Stimulated activated naive B cell treated with anti-CD40 and anti-IgM and Interleukin-4, amounts not matched to agents 10 μg/mL and 1 μg/mL and 100 μg/mL, for 72 hours (primary cell): ENCODE data around the gene SFXN4.
A peak's percentile ranks its signal among the peaks of the same experiment; 100 is the strongest.

Source experiments
- ATAC-seq, 2 donors: fragments of 150-1000 bp; cut with Tn5 transposase; replicated peaks; 2 replicates each; pipeline ENCODE4 v1.10.0; 2021; ENCODE audit warnings: moderate library complexity in 1 of 2
- DNase-seq: peaks from one replicate; pipeline ENCODE4 v3.0.0; 2021
- H3K27ac Mint-ChIP-seq: one replicate; pipeline ENCODE4 v1.8.0; 2022; ENCODE audit warnings: mild to moderate bottlenecking, mixed read lengths
- H3K27me3 Mint-ChIP-seq, 2 donors: one replicate each; pipeline ENCODE4 v1.8.0; 2022; ENCODE audit warnings: mixed read lengths in 2 of 2
- H3K36me3 Mint-ChIP-seq, 2 donors: one replicate each; pipeline ENCODE4 v1.8.0; 2022; ENCODE audit warnings: mixed read lengths in 2 of 2, mild to moderate bottlenecking in 1 of 2
- H3K4me1 Mint-ChIP-seq, 2 donors: one replicate each; pipeline ENCODE4 v1.8.0; 2022; ENCODE audit warnings: mixed read lengths in 2 of 2, mild to moderate bottlenecking in 1 of 2
- H3K4me3 Mint-ChIP-seq, 2 donors: one replicate each; pipeline ENCODE4 v1.8.0; 2022; ENCODE audit warnings: mild to moderate bottlenecking in 2 of 2, mixed read lengths in 2 of 2, moderate library complexity in 1 of 2
- H3K9me3 Mint-ChIP-seq, 2 donors: one replicate each; pipeline ENCODE4 v1.8.0; 2022; ENCODE audit warnings: mixed read lengths in 2 of 2, mild to moderate bottlenecking in 1 of 2

SFXN4 gene, protein sequence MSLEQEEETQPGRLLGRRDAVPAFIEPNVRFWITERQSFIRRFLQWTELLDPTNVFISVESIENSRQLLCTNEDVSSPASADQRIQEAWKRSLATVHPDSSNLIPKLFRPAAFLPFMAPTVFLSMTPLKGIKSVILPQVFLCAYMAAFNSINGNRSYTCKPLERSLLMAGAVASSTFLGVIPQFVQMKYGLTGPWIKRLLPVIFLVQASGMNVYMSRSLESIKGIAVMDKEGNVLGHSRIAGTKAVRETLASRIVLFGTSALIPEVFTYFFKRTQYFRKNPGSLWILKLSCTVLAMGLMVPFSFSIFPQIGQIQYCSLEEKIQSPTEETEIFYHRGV

GRCh38 chr10:119165171-119166117 is at the start of gene SFXN4:
Gene SFXN4 (minus strand): TSS chr10:119165714. CDS start chr10:119165647, 67 bp downstream.
- Mint-ChIP-seq H3K36me3 (peaks cover 32 to 47% of the 10 kb centered on the region in 2 donors), H3K4me3 (peak within 1 kb of the TSS; percentile 93 to 95)

DNA sequence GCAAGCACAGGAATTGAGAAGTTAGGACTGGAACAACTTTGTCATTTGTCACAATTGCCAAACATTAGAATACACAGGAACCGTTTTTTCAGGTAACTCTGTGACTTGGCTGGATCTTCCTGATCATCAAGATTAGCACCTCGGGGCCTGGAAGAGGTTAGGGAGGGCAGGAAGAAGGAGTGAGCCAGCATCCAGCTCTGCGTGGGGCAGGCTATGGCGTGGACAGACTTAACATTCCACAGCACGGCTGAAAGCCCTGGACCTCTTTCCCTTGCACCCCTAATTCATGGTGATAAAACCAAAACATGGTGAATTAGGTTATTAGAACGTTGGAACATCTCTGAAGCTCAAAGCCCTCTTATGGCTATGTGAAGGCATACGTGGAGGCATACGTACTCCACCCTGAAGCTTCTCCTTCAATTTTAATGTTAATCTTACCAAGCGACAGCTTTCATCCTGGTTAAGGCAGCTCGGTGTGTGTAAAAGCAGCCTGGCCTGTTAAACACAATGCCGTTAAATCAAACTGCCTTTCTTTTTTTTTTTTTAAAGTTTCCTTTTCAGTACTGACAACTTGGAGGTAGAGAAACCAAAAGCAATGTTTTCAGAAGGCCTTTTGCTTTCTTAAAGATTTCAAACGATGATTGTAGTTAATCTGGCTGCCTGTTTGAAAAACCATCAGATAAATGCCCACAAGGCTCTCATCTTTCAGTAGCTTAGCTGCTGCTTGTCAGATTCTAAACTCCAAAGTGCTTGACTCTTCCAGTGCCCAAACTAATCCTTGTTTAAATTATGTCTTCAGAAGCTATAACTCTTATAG is 46.3 kb upstream of the SFXN4 start:
- Mint-ChIP-seq H3K36me3 (no peaks in the 10 kb centered on the region), H3K9me3 (no peaks in the 10 kb centered on the region), H3K27me3 (no peaks in the 10 kb centered on the region), H3K4me1 (peaks cover 31 to 65% of the 10 kb centered on the region in 2 donors), H3K27ac (peak overlapping the region; percentile 83), H3K4me3 (peak overlapping the region; percentile 41 to 70)
- no peak for ATAC-seq
- no peak for DNase-seq

More at GRCh38 chr10:119165171-119166117, at the start of gene SFXN4:
- peaks cover 16 to 30% of the 10 kb centered on the region in 2 donors for H3K4me1 Mint-ChIP-seq
- ATAC-seq (peak; percentile 92 to 95), DNase-seq (peak; percentile 78)
- no peaks in the 10 kb centered on the region for H3K27me3 Mint-ChIP-seq
- no peaks in the 10 kb centered on the region for H3K9me3 Mint-ChIP-seq
- peak within 1 kb of the TSS; percentile 97 for H3K27ac Mint-ChIP-seq

DNA sequence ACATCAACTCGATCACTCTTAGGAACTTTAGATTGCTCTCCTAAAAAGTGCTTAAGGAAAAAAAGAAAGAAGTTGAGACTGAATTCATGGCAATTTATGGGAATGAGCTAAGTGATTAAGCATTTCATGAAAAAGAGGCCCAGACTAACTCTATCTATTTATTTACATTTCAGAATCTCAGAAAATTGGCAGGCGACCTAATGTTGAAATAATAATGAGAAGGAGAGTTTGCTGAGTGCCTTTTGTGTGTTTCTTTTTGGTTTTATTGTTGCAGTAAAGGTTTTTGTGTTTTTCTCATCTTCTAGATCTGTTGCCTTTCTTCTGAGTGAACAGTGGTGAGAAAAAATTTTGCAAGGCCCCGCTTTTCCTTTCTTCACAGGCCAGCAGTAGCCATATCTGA is 45.7 kb upstream of the SFXN4 start:
- no peaks in the 10 kb centered on the region for H3K27me3 Mint-ChIP-seq
- peaks cover 35 to 70% of the 10 kb centered on the region in 2 donors for H3K4me1 Mint-ChIP-seq
- peak overlapping the region; percentile 41 to 70 for H3K4me3 Mint-ChIP-seq
- DNase-seq (no peak), ATAC-seq (no peak)
- H3K27ac Mint-ChIP-seq = no peak overlapping the region
- no peaks in the 10 kb centered on the region for H3K36me3 Mint-ChIP-seq
- H3K9me3 Mint-ChIP-seq = no peaks in the 10 kb centered on the region

GRCh38 chr10:119210633-119211032 is 45.1 kb upstream of the SFXN4 start:
- Mint-ChIP-seq H3K27ac (no peak overlapping the region), H3K27me3 (no peaks in the 10 kb centered on the region), H3K36me3 (no peaks in the 10 kb centered on the region), H3K4me1 (peaks cover 38 to 71% of the 10 kb centered on the region in 2 donors), H3K4me3 (no peak overlapping the region), H3K9me3 (no peaks in the 10 kb centered on the region)
- DNase-seq = no peak
- no peak for ATAC-seq

- ATAC-seq (no peak), DNase-seq (no peak)
- H3K27me3 Mint-ChIP-seq = no peaks in the 10 kb centered on the region
- H3K36me3 Mint-ChIP-seq = no peaks in the 10 kb centered on the region
- peaks cover 34 to 63% of the 10 kb centered on the region in 2 donors for H3K4me1 Mint-ChIP-seq
- H3K27ac Mint-ChIP-seq = peak overlapping the region; percentile 85
- peak overlapping the region; percentile 90 for H3K4me3 Mint-ChIP-seq
- H3K9me3 Mint-ChIP-seq = no peaks in the 10 kb centered on the region
Observed at GRCh38 chr10:119209736-119210355, 44.3 kb upstream of the SFXN4 start.

DNA sequence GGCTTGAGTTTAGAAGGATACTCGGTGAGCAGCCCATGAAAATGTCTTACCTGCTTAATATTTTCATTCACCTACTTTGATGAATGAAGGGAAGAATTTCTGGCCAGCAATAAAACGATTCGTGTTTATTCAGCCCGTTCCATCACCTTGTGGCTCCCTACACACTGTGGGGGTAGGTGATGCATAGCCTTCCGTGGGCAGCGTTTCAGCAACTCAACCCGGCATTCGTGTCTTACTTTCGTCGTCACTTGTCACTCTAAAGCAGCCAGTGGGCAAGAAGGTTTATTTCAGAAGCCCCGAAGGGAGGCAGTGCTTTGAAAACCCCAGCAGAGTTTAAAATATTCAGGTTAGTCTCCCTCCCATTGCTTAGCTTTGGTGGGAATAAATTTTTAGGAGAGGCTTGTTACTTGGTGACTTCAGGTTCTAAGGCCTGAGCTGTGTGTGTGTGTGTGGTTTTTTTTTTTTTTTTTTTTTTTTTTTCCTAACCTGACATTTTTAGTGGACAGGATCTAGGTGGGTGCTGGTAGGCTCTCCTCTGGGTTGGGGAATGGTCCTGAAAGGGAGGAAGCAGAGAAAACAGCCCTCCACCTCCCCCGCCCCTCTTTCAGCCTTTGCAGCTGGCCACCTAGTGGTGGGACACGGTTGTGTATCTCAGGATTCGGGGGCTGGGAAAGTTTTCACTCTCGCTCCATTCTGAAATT is 43.7 kb upstream of the SFXN4 start:
- ATAC-seq (peak; percentile 20 to 33), DNase-seq (peak; percentile 53)
- H3K4me3 Mint-ChIP-seq = peak overlapping the region; percentile 90
- H3K4me1 Mint-ChIP-seq = peaks cover 30 to 57% of the 10 kb centered on the region in 2 donors
- H3K9me3 Mint-ChIP-seq = no peaks in the 10 kb centered on the region
- H3K36me3 Mint-ChIP-seq = no peaks in the 10 kb centered on the region
- peak overlapping the region; percentile 85 for H3K27ac Mint-ChIP-seq
- no peaks in the 10 kb centered on the region for H3K27me3 Mint-ChIP-seq

DNA sequence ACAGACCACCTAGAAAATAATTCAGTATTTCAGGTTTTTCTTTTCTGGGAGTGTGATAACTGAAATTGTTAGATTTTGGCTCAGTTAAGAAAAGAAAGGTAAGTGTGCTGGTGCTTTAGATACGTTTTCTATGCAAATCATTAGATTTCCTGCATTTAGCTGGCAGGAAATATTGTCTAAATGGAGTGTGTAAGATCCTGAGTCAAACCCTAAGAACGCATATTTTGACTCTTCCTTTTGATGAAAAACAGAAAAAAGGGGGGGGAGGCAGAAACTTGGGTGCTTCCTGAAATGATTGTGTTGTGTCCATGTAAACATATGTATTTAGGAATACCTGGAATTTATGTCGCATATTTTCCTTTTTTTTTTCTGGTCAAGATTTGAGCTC is 43.0 kb upstream of the SFXN4 start:
- H3K27ac Mint-ChIP-seq = peak overlapping the region; percentile 85
- no peaks in the 10 kb centered on the region for H3K9me3 Mint-ChIP-seq
- peak overlapping the region; percentile 90 for H3K4me3 Mint-ChIP-seq
- DNase-seq (no peak), ATAC-seq (no peak)
- H3K36me3 Mint-ChIP-seq = no peaks in the 10 kb centered on the region
- H3K4me1 Mint-ChIP-seq = peaks cover 28 to 52% of the 10 kb centered on the region in 2 donors
- H3K27me3 Mint-ChIP-seq = no peaks in the 10 kb centered on the region

DNA sequence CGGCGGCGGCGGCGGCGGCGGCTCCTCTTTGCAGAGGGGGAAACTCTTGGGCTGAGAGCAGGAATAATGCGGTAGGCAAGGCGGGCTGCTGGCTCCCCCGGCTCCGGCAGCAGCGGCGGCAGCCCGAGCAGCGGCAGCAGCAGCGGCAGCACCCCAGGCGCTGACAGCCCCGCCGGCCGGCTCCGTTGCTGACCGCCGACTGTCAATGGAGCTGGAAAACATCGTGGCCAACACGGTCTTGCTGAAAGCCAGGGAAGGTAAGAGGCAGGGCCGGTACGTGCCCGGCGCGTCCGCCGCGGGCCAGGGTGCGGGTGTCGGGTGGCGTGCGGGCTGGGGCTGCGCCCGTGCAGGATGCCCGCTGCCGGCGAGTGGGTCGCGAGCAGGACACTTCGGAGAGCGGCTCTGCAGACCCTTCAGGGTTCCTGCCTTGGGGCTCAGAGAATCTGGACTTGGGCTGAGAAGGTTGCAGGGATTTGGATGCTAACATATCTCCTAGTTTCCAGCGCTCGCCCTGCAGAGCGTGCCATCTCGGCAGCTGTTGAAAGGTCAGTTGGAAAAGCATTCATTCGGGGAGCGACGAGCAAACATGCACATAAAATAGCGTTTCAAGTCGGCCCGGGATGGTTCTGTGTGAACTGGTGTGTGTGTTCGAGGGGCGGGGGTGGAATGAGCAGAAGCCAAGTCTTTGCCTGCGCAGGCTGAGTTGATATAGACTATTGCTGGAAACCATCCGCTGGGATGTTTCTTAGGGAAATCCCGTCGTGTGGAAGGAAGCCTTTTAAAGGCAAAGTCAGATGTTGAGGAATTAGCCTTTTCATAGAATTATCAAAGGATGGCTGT is 42.4 kb upstream of the SFXN4 start:
- Mint-ChIP-seq H3K4me3 (peak overlapping the region; percentile 90), H3K36me3 (no peaks in the 10 kb centered on the region), H3K27me3 (no peaks in the 10 kb centered on the region), H3K4me1 (peaks cover 28 to 50% of the 10 kb centered on the region in 2 donors), H3K27ac (peak overlapping the region; percentile 85), H3K9me3 (no peaks in the 10 kb centered on the region)
- ATAC-seq = peak; percentile 12 to 13
- peak; percentile 38 for DNase-seq

- peak; percentile 85 to 86 for ATAC-seq
- H3K4me3 Mint-ChIP-seq = peak within 1 kb of the TSS; percentile 90 to 97
- peaks cover 24 to 43% of the 10 kb centered on the region in 2 donors for H3K4me1 Mint-ChIP-seq
- peak within 1 kb of the TSS; percentile 98 for H3K27ac Mint-ChIP-seq
- DNase-seq = peak; percentile 97
- no peaks in the 10 kb centered on the region for H3K36me3 Mint-ChIP-seq
- H3K27me3 Mint-ChIP-seq = no peaks in the 10 kb centered on the region
- H3K9me3 Mint-ChIP-seq = no peaks in the 10 kb centered on the region
Observed at GRCh38 chr10:119207366-119207666, 41.8 kb upstream of the SFXN4 start, which contains the start of gene GRK5. Gene GRK5 (plus strand): TSS chr10:119207571. CDS start chr10:119207918, 347 bp downstream.

DNA sequence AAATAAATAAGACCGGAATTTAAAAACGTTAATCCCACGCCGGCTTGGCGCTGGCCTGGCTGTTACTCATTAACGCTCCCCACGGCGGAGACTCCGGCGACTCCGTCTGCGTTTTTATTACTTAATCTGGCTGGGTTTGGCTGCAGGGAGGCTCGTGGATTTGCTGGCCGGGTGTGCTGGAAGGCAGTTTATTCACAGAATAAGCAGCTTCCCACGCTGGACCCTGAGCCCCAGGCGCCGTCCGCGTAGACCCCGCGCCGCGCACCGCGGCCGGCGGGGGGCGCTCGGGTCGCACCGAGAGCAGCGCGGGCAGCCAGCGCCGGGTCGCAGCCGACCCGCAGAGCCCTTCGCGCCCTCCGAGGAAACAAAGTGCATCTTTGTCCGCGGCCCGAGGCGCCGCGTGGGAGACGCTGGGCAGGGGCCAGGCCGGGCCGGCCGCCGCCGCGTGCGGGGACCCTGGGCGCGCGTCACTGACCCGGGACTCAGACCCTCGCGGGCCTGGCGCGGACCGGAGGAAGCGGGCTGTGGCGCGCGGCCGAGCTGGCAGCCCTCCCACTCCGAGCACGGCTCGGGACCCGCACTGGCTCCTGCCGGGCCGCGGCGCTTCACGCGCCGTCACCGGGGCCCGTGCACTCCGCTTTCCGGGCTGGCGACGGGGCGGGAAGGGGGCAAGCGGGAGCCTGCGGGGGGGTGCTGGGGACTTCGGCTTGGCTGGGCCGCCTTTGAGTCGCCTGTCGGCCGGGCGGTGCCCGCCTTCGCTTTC is 41.3 kb upstream of the SFXN4 start:
- Mint-ChIP-seq H3K9me3 (no peaks in the 10 kb centered on the region), H3K4me1 (peaks cover 24 to 41% of the 10 kb centered on the region in 2 donors), H3K36me3 (no peaks in the 10 kb centered on the region), H3K27ac (peak overlapping the region; percentile 98), H3K27me3 (no peaks in the 10 kb centered on the region), H3K4me3 (peak overlapping the region; percentile 90 to 97)
- DNase-seq (peak; percentile 74), ATAC-seq (peak; percentile 66 to 73)

- Mint-ChIP-seq H3K36me3 (no peaks in the 10 kb centered on the region), H3K27ac (peak overlapping the region; percentile 98), H3K27me3 (no peaks in the 10 kb centered on the region), H3K9me3 (no peaks in the 10 kb centered on the region), H3K4me3 (peak overlapping the region; percentile 87 to 97), H3K4me1 (peaks cover 24 to 34% of the 10 kb centered on the region in 2 donors)
- peak; percentile 39 for DNase-seq
- no peak for ATAC-seq
Observed at GRCh38 chr10:119205894-119206602, 40.5 kb upstream of the SFXN4 start.
